Skeletal muscle tissue (tissue), 5 donors: ENCODE data around the gene TFAP2C. TPM values are rescaled to one million over a fixed set of nuclear protein-coding genes. Genes with fewer than 3 reads are reported as not detected.

Experiments
- H3K27ac ChIP-seq: one replicate; pipeline ENCODE4 v1.7.0; 2013; ENCODE audit warnings: mild to moderate bottlenecking, low read depth, low read length, inconsistent platforms
- H3K27me3 ChIP-seq, 3 donors: one replicate each; pipeline ENCODE4 v1.7.0; 2013; ENCODE audit warnings: low read length in 3 of 3; ENCODE audit not compliant: control insufficient read depth in 3 of 3, insufficient read depth in 3 of 3
- H3K36me3 ChIP-seq, 3 donors: one replicate each; pipeline ENCODE4 v1.7.0; 2013; ENCODE audit warnings: low read length in 3 of 3; ENCODE audit not compliant: control insufficient read depth in 3 of 3, insufficient read depth in 3 of 3
- H3K4me1 ChIP-seq, 3 donors: one replicate each; pipeline ENCODE4 v1.7.0; 2013; ENCODE audit warnings: low read length in 3 of 3, mild to moderate bottlenecking in 3 of 3; ENCODE audit not compliant: control insufficient read depth in 3 of 3, insufficient read depth in 3 of 3
- H3K4me3 ChIP-seq, 3 donors: one replicate each; pipeline ENCODE4 v1.7.0; 2013; ENCODE audit warnings: low read length in 3 of 3
- H3K9ac ChIP-seq, 3 donors: one replicate each; pipeline ENCODE4 v1.7.0; 2013; ENCODE audit warnings: low read length in 3 of 3, mild to moderate bottlenecking in 3 of 3, moderate library complexity in 2 of 3, low read depth in 1 of 3
- H3K9me3 ChIP-seq, 3 donors: one replicate each; pipeline ENCODE4 v1.7.0; 2013; ENCODE audit warnings: low read length in 3 of 3; ENCODE audit not compliant: control insufficient read depth in 3 of 3
- small RNA-seq: library from RNA; depleted of rRNA; stranded (forward); fragments of <200 nt; gene quantifications from one replicate; pipeline ENCODE3, GENCODE V24; 2014
- total RNA-seq: library from RNA; depleted of rRNA; stranded (reverse); fragments of >200 nt; gene quantifications from one replicate; pipeline ENCODE4 v1.2.3, GENCODE V29; 2014
- donor health status: Osteomylitis.

Gene TFAP2C
- total RNA-seq, 1 donor from 2014 or later: not detected

GRCh38 chr20:56665806-56666205 lies 36.7 kb downstream of the TFAP2C start:
- H3K27me3 ChIP-seq: no peaks in the 10 kb centered on the region
- no peak overlapping the region for H3K4me3 ChIP-seq
- no peaks in the 10 kb centered on the region for H3K4me1 ChIP-seq
- no peaks in the 10 kb centered on the region for H3K36me3 ChIP-seq
- no peak overlapping the region for H3K27ac ChIP-seq
- H3K9me3 ChIP-seq: peaks cover 0 to 2% (median 0%) of the 10 kb centered on the region in 3 donors
- no peak overlapping the region for H3K9ac ChIP-seq

- no peak overlapping the region for H3K9ac ChIP-seq
- H3K27ac ChIP-seq: no peak overlapping the region
- H3K36me3 ChIP-seq: no peaks in the 10 kb centered on the region
- no peaks in the 10 kb centered on the region for H3K4me1 ChIP-seq
- no peaks in the 10 kb centered on the region for H3K27me3 ChIP-seq
- no peak overlapping the region for H3K4me3 ChIP-seq
- H3K9me3 ChIP-seq: peaks cover 0 to 2% (median 0%) of the 10 kb centered on the region in 3 donors
These were observed 44.3 kb downstream of the TFAP2C start for GRCh38 chr20:56673450-56673849.

- no peaks in the 10 kb centered on the region for H3K4me1 ChIP-seq
- H3K4me3 ChIP-seq: no peak overlapping the region
- no peak overlapping the region for H3K27ac ChIP-seq
- H3K9me3 ChIP-seq: peaks cover 0 to 2% (median 0%) of the 10 kb centered on the region in 3 donors
- no peaks in the 10 kb centered on the region for H3K27me3 ChIP-seq
- H3K9ac ChIP-seq: no peak overlapping the region
- no peaks in the 10 kb centered on the region for H3K36me3 ChIP-seq
These were observed 46.9 kb downstream of the TFAP2C start for GRCh38 chr20:56676001-56676400.

- Histone ChIP-seq H3K4me3 (no peak overlapping the region), H3K4me1 (no peaks in the 10 kb centered on the region), H3K9ac (no peak overlapping the region), H3K36me3 (no peaks in the 10 kb centered on the region), H3K27ac (no peak overlapping the region), H3K27me3 (no peaks in the 10 kb centered on the region), H3K9me3 (peaks cover 0 to 2% (median 0%) of the 10 kb centered on the region in 3 donors)
These were observed 47.6 kb downstream of the TFAP2C start for GRCh38 chr20:56676679-56677078.

GRCh38 chr20:56683077-56683865 lies 54.2 kb downstream of the TFAP2C start:
- Histone ChIP-seq H3K9me3 (peaks cover 0 to 3% (median 0%) of the 10 kb centered on the region in 3 donors), H3K9ac (no peak overlapping the region), H3K36me3 (no peaks in the 10 kb centered on the region), H3K27ac (no peak overlapping the region), H3K4me3 (no peak overlapping the region), H3K4me1 (no peaks in the 10 kb centered on the region), H3K27me3 (peaks cover 0 to 18% (median 0%) of the 10 kb centered on the region in 3 donors)

- peaks cover 2 to 34% (median 16%) of the 10 kb centered on the region in 3 donors for H3K27me3 ChIP-seq
- no peak overlapping the region for H3K4me3 ChIP-seq
- H3K9ac ChIP-seq: no peak overlapping the region
These were observed 56.8 kb downstream of the TFAP2C start for GRCh38 chr20:56685879-56686278.

GRCh38 chr20:56687061-56687460 lies 58.0 kb downstream of the TFAP2C start:
- Histone ChIP-seq H3K27ac (no peak overlapping the region), H3K9ac (no peak overlapping the region), H3K4me3 (no peak overlapping the region), H3K9me3 (peaks cover 0 to 3% (median 0%) of the 10 kb centered on the region in 3 donors), H3K36me3 (no peaks in the 10 kb centered on the region), H3K27me3 (peaks cover 2 to 36% (median 16%) of the 10 kb centered on the region in 3 donors), H3K4me1 (no peaks in the 10 kb centered on the region)

More at GRCh38 chr20:56685879-56686278, 56.8 kb downstream of the TFAP2C start:
- Histone ChIP-seq H3K27ac (no peak overlapping the region), H3K9me3 (peaks cover 0 to 3% (median 0%) of the 10 kb centered on the region in 3 donors), H3K36me3 (no peaks in the 10 kb centered on the region), H3K4me1 (no peaks in the 10 kb centered on the region)

GRCh38 chr20:56688106-56688505 lies 59.0 kb downstream of the TFAP2C start:
- H3K36me3 ChIP-seq: no peaks in the 10 kb centered on the region
- H3K9me3 ChIP-seq: peaks cover 0 to 3% (median 0%) of the 10 kb centered on the region in 3 donors
- H3K27me3 ChIP-seq: peaks cover 2 to 36% (median 16%) of the 10 kb centered on the region in 3 donors
- H3K4me3 ChIP-seq: no peak overlapping the region
- no peak overlapping the region for H3K27ac ChIP-seq
- H3K4me1 ChIP-seq: no peaks in the 10 kb centered on the region
- no peak overlapping the region for H3K9ac ChIP-seq

Small RNA genes within 50 kb of the gene (small RNA-seq; reads per million reads assigned to genes)
- gene RN7SL170P (not detected), gene RNU6-1146P (not detected)

Other genes with a start within 250 kb of the TFAP2C start
- 9.4 TPM for gene AURKA, start 237.1 kb upstream of the TFAP2C start, total RNA-seq
- 20.9 TPM for gene CSTF1, start 236.7 kb upstream of the TFAP2C start, total RNA-seq
- gene CASS4, start 217.0 kb upstream of the TFAP2C start, total RNA-seq: 3.7 TPM
- gene RTF2, start 160.7 kb upstream of the TFAP2C start, total RNA-seq: 68.4 TPM
- not detected for gene FAM209A, start 104.6 kb upstream of the TFAP2C start, total RNA-seq
- gene FAM209B, start 96.1 kb upstream of the TFAP2C start, total RNA-seq: not detected